IPS-20b (cell line): ENCODE data around the gene NLRP8.
"Not testable (repeated sequence)": the region's sequence is repeated elsewhere in the genome, so short reads cannot be mapped to it uniquely, and the experiment has no call there.

Source experiments
- H3K27ac ChIP-seq: one replicate; pipeline ENCODE4 v1.5.1; 2013; ENCODE audit warnings: low read length
- H3K27me3 ChIP-seq: 2 replicates; pipeline ENCODE4 v1.6.1; 2013; ENCODE audit warnings: mild to moderate bottlenecking, low read length, inconsistent platforms; ENCODE audit not compliant: insufficient read depth
- H3K36me3 ChIP-seq: 2 replicates; pipeline ENCODE4 v1.6.1; 2013; ENCODE audit warnings: low read depth, mild to moderate bottlenecking, inconsistent platforms, low read length, moderate library complexity; ENCODE audit not compliant: insufficient read depth
- H3K4me1 ChIP-seq: 2 replicates; pipeline ENCODE4 v1.6.1; 2013; ENCODE audit warnings: mild to moderate bottlenecking, control low read depth, inconsistent platforms, low read length, moderate library complexity; ENCODE audit not compliant: insufficient read depth
- H3K4me3 ChIP-seq: 2 replicates; pipeline ENCODE4 v1.5.1; 2013; ENCODE audit warnings: mild to moderate bottlenecking, low read length, inconsistent platforms
- H3K9ac ChIP-seq: 2 replicates; pipeline ENCODE4 v1.6.1; 2013; ENCODE audit warnings: low read depth, mild to moderate bottlenecking, inconsistent platforms, low read length, moderate library complexity
- H3K9me3 ChIP-seq: 2 replicates; pipeline ENCODE4 v1.6.1; 2013; ENCODE audit warnings: mild to moderate bottlenecking, low read depth, low read length, inconsistent platforms; ENCODE audit not compliant: insufficient read depth

NLRP8 gene

GRCh38 chr19:55947532-55947931 is at the start of gene NLRP8:
NLRP8 (plus strand) TSS chr19:55947832.
- Histone ChIP-seq H3K27ac (no peak within 1 kb of the TSS), H3K9me3 (peaks cover 85% of the 10 kb centered on the region), H3K27me3 (no peaks in the 10 kb centered on the region), H3K4me1 (no peaks in the 10 kb centered on the region), H3K9ac (no peak within 1 kb of the TSS), H3K4me3 (no peak within 1 kb of the TSS), H3K36me3 (no peaks in the 10 kb centered on the region)

- H3K4me1 ChIP-seq, result no peaks in the 10 kb centered on the region
- no peak overlapping the region for H3K9ac ChIP-seq
- H3K4me3 ChIP-seq, result no peak overlapping the region
- H3K27ac ChIP-seq, result no peak overlapping the region
- H3K36me3 ChIP-seq, result no peaks in the 10 kb centered on the region
- no peaks in the 10 kb centered on the region for H3K27me3 ChIP-seq
- peaks cover 86% of the 10 kb centered on the region for H3K9me3 ChIP-seq
These were observed 48.7 kb upstream of the NLRP8 start for GRCh38 chr19:55898911-55899310.

- no peak overlapping the region for H3K27ac ChIP-seq
- no peak overlapping the region for H3K4me3 ChIP-seq
- H3K9me3 ChIP-seq, result peaks cover 87% of the 10 kb centered on the region
- H3K36me3 ChIP-seq, result no peaks in the 10 kb centered on the region
- no peak overlapping the region for H3K9ac ChIP-seq
- H3K27me3 ChIP-seq, result no peaks in the 10 kb centered on the region
- no peaks in the 10 kb centered on the region for H3K4me1 ChIP-seq
These were observed 46.1 kb upstream of the NLRP8 start for GRCh38 chr19:55901369-55902079.

- Histone ChIP-seq H3K9me3 (peaks cover 82% of the 10 kb centered on the region), H3K36me3 (no peaks in the 10 kb centered on the region), H3K4me1 (no peaks in the 10 kb centered on the region), H3K4me3 (no peak overlapping the region), H3K27me3 (no peaks in the 10 kb centered on the region), H3K27ac (no peak overlapping the region), H3K9ac (no peak overlapping the region)
These were observed 45.4 kb upstream of the NLRP8 start for GRCh38 chr19:55902080-55902751.

- no peaks in the 10 kb centered on the region for H3K4me1 ChIP-seq
- no peak overlapping the region for H3K27ac ChIP-seq
- peaks cover 86% of the 10 kb centered on the region for H3K9me3 ChIP-seq
- no peaks in the 10 kb centered on the region for H3K27me3 ChIP-seq
- H3K9ac ChIP-seq, result no peak overlapping the region
- no peaks in the 10 kb centered on the region for H3K36me3 ChIP-seq
- H3K4me3 ChIP-seq, result no peak overlapping the region
These were observed 40.3 kb upstream of the NLRP8 start for GRCh38 chr19:55907286-55907685.

GRCh38 chr19:55907746-55908145 is 39.9 kb upstream of the NLRP8 start:
- no peaks in the 10 kb centered on the region for H3K36me3 ChIP-seq
- H3K9ac ChIP-seq, result no peak overlapping the region
- no peaks in the 10 kb centered on the region for H3K4me1 ChIP-seq
- H3K9me3 ChIP-seq, result peaks cover 87% of the 10 kb centered on the region
- H3K4me3 ChIP-seq, result no peak overlapping the region
- H3K27me3 ChIP-seq, result no peaks in the 10 kb centered on the region
- no peak overlapping the region for H3K27ac ChIP-seq

GRCh38 chr19:55909801-55910200 is 37.8 kb upstream of the NLRP8 start:
- Histone ChIP-seq H3K27ac (no peak overlapping the region), H3K4me3 (no peak overlapping the region), H3K36me3 (no peaks in the 10 kb centered on the region), H3K9me3 (peaks cover 89% of the 10 kb centered on the region), H3K9ac (no peak overlapping the region), H3K27me3 (no peaks in the 10 kb centered on the region), H3K4me1 (no peaks in the 10 kb centered on the region)

GRCh38 chr19:55912916-55913315 is 34.7 kb upstream of the NLRP8 start:
- H3K9me3 ChIP-seq, result peaks cover 96% of the 10 kb centered on the region

GRCh38 chr19:55913643-55914268 is 33.9 kb upstream of the NLRP8 start:
- Histone ChIP-seq H3K9ac (no peak overlapping the region), H3K27ac (no peak overlapping the region), H3K4me1 (no peaks in the 10 kb centered on the region), H3K4me3 (no peak overlapping the region), H3K9me3 (peaks cover 96% of the 10 kb centered on the region), H3K27me3 (no peaks in the 10 kb centered on the region), H3K36me3 (no peaks in the 10 kb centered on the region)

More at GRCh38 chr19:55912916-55913315, 34.7 kb upstream of the NLRP8 start:
- Histone ChIP-seq H3K4me3 (no peak overlapping the region), H3K4me1 (no peaks in the 10 kb centered on the region), H3K27ac (no peak overlapping the region), H3K27me3 (no peaks in the 10 kb centered on the region), H3K36me3 (no peaks in the 10 kb centered on the region), H3K9ac (no peak overlapping the region)

GRCh38 chr19:55923556-55923955 is 24.1 kb upstream of the NLRP8 start:
- Histone ChIP-seq H3K4me1 (no peaks in the 10 kb centered on the region), H3K27ac (no peak overlapping the region), H3K36me3 (no peaks in the 10 kb centered on the region), H3K27me3 (no peaks in the 10 kb centered on the region), H3K4me3 (no peak overlapping the region), H3K9me3 (peaks cover 96% of the 10 kb centered on the region), H3K9ac (no peak overlapping the region)

- Histone ChIP-seq H3K4me1 (no peaks in the 10 kb centered on the region), H3K9ac (no peak overlapping the region), H3K27ac (no peak overlapping the region), H3K36me3 (no peaks in the 10 kb centered on the region), H3K9me3 (peaks cover 85% of the 10 kb centered on the region), H3K4me3 (no peak overlapping the region), H3K27me3 (no peaks in the 10 kb centered on the region)
These were observed 19.6 kb upstream of the NLRP8 start for GRCh38 chr19:55927991-55928390.

GRCh38 chr19:55929258-55929657 is 18.4 kb upstream of the NLRP8 start:
- not testable (repeated sequence) for H3K4me3 ChIP-seq, H3K27me3 ChIP-seq, H3K27ac ChIP-seq, H3K4me1 ChIP-seq, H3K9ac ChIP-seq, H3K36me3 ChIP-seq
- H3K9me3 ChIP-seq, result peaks cover 86% of the 10 kb centered on the region
